Gastrocnemius medialis (tissue), 4 donors: ENCODE data around the gene PPP4C.

Source experiments
- POLR2A ChIP-seq, 2 donors: fragments of 450-650 bp; IDR thresholded peaks; one replicate each; pipeline ENCODE4 v1.6.1; 2017; ENCODE audit warnings: antibody characterized with exemption in 2 of 2, mild to moderate bottlenecking in 2 of 2, moderate library complexity in 2 of 2
- TF ChIP-seq, protein P1 (sequence below), 5 experiments: fragments of 450-650 bp in 3 of 5; fragments of 200-600 bp in 2 of 5; sonication (generic) in 2 of 5; IDR thresholded peaks in 4 of 5; conservative IDR thresholded peaks in 1 of 5; 1 replicate in 4 of 5; 2 replicates in 1 of 5; pipeline ENCODE4 v1.5.1; 2016 to 2019; ENCODE audit warnings: antibody characterized with exemption in 5 of 5, mild to moderate bottlenecking in 3 of 5, moderate library complexity in 3 of 5

DNA sequence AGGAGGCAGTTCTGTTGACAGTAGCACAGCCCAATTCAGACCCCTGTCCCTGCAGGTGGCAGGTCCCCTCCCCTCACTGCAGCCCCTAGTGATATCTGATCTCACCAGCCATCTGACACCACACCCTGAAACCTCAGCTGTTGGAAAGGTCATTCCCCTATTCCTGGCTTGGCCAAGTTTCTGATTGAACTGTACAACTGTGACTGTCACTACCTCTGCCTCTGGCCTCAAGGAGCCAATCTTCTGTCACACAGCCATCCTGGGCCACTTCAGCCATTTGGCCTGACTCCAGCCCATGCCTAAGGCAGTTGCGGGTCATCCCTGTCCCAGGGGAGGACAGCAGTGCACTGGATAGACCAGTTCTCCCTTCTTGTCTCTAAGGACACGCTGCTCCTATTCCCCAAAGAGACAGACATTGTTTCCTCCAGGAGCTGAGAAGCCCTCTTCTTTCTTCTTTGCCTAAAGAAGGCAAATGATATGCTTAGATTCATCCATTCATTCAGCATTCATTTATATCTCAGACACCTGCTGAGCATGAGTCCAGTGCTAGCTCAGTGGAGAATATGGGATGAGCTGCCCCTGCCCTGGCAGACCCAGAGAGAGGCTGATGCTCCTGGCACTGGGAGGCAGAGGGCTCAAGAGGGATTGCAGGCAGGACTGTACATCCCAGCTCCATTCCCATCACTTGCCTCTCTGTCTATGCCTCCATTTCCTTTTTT is 14.8 kb upstream of the PPP4C start:
- TF ChIP-seq, protein P1, sequence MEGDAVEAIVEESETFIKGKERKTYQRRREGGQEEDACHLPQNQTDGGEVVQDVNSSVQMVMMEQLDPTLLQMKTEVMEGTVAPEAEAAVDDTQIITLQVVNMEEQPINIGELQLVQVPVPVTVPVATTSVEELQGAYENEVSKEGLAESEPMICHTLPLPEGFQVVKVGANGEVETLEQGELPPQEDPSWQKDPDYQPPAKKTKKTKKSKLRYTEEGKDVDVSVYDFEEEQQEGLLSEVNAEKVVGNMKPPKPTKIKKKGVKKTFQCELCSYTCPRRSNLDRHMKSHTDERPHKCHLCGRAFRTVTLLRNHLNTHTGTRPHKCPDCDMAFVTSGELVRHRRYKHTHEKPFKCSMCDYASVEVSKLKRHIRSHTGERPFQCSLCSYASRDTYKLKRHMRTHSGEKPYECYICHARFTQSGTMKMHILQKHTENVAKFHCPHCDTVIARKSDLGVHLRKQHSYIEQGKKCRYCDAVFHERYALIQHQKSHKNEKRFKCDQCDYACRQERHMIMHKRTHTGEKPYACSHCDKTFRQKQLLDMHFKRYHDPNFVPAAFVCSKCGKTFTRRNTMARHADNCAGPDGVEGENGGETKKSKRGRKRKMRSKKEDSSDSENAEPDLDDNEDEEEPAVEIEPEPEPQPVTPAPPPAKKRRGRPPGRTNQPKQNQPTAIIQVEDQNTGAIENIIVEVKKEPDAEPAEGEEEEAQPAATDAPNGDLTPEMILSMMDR (IDR thresholded peaks at IDR 0.05 in 4 of 5, conservative IDR thresholded peaks at IDR 0.05 in 1 of 5): no peak
- TF ChIP-seq POLR2A (IDR thresholded peaks at IDR 0.05): no peak
